GM19397 (cell line): ENCODE results near the gene KAZALD1.
"Not testable (repeated sequence)": the region's sequence is repeated elsewhere in the genome, so short reads cannot be mapped to it uniquely, and the experiment has no call there.

Experiments used
- ATAC-seq: cut with Tn5 transposase; IDR thresholded peaks from one replicate; pipeline ENCODE4 v1.9.1; 2021; ENCODE audit warnings: mild to moderate bottlenecking, moderate library complexity; ENCODE audit not compliant: unreplicated experiment

KAZALD1 gene

DNA sequence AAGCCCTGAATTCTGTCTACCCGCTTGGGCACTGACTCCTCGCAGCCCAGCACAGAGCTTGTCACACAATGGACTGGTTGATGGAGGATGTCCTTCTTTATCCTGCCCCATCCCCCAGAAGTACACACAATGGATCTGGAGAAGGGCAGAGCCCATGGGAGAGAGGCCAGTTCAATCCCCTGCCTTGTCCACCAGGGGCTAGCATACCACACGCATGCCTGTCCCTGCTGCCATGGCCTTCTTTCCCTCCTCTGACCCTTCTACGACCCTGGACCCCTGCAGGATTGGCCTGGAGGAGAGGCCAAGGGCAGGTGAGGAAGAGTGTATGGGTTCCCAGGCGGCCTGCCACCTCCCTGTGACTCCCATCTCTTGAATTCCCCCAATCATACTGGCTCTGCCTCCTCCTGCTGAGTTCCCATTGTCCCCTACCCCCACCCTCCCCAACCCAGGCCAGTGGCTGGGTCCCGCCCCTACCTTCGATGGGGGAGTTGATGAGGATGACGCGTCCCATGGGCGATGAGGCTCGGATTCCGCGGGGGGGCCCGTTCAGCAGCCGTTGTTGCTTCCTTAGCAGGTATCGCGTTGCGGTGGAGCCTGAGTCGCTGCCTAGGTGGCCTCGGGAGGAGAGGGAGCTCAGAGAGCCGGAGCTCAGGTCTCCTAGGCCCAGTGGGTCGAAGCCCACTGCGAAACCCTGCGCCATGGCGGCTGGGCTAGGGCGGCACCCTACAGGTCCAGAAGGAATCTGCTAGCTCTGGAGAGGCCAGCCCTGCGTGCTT, 32.1 kb upstream of the KAZALD1 start:
- no peak for ATAC-seq

DNA sequence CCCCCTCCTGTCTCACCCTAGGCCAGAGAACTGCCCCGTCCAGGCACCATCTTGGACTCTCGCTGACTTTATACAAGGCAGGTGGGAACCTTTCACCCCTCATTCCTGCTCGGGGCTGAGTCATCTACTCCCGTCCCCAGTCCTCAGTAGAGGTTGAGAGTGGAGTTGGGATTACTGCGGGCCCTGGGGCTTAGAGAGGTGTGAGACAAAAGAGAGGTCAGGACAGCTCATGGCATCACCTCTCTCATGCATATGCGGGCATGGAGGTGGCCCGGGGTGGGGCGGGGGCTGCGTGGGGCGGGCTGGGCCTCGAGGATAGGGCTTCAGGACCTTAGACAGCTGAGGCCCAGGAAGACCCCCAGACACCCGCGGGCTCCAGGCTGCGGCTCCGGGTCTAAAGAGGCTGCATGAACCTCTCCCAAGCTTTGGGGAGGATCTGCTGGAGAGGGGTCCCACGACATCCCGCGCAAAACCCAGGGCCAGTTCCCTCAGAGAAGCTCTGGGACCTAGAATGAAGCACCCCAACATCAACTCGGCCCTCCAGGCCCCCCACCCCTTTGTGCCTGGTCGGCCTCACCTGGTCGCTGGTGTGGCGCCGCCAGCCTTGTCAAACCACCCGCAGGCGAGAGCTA, 31.2 kb upstream of the KAZALD1 start:
- no peak for ATAC-seq

GRCh38 chr10:101031128-101031795, 30.5 kb upstream of the KAZALD1 start, which contains the start of the genes PDZD7 and SFXN3:
PDZD7 (minus strand) TSS chr10:101031129; CDS start chr10:101030219, 910 bp downstream.
SFXN3 (plus strand) TSS chr10:101031234; CDS start chr10:101034695, 3,461 bp downstream.
- ATAC-seq: peak; percentile 91

DNA sequence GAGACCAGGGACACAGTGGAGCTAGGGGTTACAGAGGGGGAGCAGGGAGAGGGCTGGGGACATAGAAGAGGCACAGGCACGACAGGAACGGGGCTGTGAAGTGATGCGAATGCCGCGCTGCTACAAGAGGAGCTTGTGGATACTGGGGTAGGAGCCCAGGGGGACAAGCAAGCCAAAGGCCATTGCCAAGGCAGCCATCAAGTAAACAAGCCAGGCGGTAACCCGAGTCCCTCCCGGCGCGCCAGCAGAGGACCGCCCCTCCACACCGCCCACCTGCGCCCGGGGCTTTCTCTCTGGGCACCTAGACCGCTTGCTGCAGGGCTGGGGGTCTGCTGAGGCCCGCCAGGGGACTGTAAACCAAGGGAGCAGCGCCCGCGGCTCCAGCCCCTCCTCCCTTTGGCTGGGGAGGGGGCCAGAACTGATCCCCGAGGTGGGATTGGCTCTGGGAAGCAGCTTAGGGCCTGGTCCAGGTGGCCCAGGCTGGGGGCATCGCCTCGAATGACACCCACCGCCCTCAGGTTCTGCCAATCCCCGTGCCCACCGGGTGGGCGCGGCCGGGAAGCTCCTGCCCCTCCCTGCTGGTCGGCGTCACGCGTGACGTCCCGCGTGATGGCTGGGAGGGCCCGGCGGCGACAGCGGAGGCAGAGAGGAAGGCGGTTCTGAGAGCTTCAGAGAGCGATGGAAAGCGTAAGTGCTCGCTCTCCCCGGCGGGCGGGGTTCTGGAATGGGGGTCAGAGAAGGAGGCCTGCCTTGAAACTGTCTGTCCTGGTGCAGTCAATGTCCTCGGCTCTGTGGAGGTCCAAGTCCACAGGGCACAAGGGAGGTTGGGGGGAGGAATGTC, 29.8 kb upstream of the KAZALD1 start:
- ATAC-seq: no peak

DNA sequence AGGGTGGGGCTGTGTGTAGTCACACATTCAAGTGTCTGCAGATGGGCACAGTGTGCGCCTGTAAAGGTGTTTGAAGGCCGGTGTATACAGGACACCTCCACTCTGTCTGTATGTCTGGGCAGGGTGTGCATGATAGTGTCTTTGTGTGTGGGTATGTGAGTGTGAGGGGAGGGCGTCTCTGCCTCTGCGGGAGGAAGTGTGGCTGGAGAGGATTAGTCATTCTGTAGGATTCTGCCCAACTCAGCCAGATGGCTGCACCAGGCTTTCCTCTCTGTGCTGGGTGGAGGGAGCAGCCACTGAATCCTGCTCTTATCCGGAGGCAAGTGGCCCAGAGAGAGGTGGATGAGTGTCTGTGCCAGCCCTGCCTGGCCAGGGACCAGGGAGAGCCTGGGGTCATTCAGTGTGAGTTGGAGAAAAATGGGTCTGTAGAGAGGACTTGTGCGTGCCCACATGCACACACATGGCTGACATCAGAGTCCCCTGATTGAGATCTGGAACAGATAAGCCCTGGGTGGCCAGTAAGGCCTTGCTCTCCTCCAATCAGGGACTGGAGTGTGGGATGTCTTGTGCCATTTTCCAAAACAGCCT, 29.1 kb upstream of the KAZALD1 start:
- no peak for ATAC-seq

DNA sequence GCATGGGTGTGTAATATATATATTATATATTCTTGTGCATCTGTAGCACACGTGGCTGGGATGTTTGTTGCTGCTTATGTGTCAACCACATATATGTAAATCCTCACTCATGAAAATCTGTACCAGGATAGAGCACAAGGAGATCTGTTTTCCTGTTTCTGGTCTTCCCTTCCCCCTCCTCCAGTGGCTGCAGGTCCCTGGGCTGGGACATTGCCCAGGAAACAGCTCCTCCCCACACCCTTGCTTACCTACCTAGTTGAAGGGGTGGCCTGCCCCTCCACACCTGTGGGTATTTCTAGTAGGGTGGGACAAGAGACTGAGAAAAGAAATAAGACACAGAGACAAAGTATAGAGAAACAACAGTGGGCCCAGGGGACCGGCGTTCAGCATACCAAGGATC, 28.5 kb upstream of the KAZALD1 start:
- ATAC-seq: no peak

GRCh38 chr10:101034404-101034803, 27.4 kb upstream of the KAZALD1 start:
- ATAC-seq: not testable (repeated sequence)

- no peak for ATAC-seq
Observed at GRCh38 chr10:101035314-101035713, 26.5 kb upstream of the KAZALD1 start.

DNA sequence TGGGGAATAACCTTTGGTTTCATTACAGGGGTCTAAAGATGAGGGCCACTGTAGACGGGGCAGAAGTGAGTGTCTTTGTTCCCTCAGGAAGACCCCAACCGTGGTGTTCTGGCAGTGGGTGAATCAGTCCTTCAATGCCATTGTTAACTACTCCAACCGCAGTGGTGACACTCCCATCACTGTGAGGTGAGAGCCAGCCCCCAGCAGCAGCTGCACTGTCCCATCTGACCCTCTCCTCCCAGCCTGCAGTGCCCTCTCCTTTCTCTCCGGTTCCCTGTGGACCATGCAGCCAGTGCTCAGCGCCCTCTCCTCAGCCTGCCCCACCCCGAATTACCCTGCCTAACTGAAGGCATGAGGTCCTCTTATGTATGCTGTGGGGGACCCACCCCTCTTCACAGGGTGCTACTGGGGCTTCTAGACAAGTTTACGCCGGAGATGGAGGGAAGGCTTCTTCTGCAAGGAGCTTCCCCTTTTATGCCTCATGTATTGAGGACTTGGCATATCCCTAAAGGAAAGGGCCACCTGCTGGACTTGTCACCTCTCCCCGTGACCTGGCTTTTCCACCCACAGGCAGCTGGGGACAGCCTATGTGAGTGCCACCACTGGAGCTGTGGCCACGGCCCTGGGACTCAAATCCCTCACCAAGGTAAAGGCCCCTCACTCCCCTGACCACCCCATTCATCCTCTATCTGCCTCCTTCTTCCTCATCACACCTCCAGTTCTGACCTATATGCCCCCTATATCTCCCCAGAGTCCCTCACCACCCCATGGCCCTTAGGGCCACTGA, 25.7 kb upstream of the KAZALD1 start:
- ATAC-seq: no peak

DNA sequence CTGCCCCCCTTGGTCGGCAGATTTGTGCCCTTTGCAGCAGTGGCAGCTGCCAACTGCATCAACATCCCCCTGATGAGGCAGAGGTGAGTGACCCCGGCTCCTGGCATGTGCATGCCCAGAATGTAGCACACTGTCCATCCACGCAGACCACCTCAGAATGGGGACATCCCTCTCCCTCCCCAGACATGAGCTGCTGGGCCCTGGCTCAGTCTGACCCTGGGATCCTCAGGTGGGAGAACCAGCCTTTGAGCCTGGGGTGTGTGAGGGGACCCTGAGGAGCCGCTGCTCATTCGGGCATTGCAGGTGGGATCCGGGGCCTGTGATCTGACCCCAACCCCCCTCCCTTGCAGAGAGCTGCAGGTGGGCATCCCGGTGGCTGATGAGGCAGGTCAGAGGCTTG, 25.1 kb upstream of the KAZALD1 start:
- no peak for ATAC-seq

DNA sequence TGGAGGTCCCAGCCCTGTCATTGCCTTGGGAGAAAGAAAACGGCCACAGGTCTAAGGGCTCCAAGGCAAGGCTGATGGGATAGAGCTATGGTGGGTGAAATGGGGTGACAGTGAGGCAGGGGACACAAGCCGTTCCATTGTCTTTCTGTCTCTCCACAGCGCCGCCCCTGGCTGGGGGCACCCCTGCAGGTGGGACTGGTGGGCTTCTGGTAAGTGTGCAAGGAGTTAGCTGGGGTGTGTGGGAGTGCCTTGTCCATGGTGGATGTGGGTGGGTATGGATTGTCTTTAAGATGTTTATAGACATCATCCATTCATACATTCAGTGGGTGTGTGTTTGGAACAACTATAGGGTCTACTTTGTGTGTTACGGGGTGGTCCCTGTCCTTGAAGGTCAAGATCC, 23.3 kb upstream of the KAZALD1 start:
- no peak for ATAC-seq

DNA sequence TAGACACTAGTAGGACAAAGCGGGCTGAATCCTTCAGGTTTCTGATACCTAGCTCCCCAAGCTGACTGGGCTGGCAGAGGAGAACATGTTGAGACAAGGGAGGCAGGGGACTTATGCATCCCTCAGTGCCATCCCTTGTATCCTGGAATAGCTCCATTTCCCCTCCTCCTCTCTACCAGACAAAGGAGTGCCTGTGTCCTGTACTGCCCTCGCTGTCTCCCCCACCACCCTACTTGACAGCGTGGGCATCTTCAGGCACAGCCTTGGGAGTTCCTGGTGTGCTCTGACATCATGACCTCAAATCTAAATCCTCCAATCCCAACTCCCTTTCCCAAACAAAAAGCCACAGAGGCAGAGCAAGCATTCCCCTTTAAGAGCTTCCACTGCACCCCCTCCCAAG, 21.7 kb upstream of the KAZALD1 start:
- no peak for ATAC-seq

- no peak for ATAC-seq
Observed at GRCh38 chr10:101040851-101041250, 20.9 kb upstream of the KAZALD1 start.

- no peak for ATAC-seq
Observed at GRCh38 chr10:101041252-101041761, 20.5 kb upstream of the KAZALD1 start.

DNA sequence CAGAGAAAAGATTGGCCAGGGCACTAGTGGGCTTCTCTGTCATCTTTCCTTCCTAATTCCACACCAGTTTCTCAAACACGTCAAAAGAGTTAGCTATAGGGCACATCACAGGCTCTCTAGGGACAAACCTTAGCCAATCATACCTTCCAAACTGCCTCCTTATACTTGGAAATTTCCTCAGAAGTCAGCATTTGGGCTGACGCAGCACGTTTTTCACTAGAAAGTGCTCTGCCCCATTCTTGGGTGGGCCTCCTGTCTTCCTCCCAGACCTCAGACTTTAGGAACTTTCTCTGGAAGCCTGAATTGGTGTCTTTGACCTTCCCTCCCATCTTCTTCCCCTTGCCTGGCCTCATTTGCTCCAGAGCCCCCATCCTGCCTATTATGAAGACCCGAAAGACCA, 19.7 kb upstream of the KAZALD1 start:
- no peak for ATAC-seq

- peak; percentile 90 for ATAC-seq
Observed at GRCh38 chr10:101042667-101043362, 19.0 kb upstream of the KAZALD1 start.

- ATAC-seq: no peak
Observed at GRCh38 chr10:101043363-101043707, 18.5 kb upstream of the KAZALD1 start.

GRCh38 chr10:101044117-101044516, 17.7 kb upstream of the KAZALD1 start:
- no peak for ATAC-seq
